Mammary microvascular endothelial cell (primary cell): ENCODE data around the gene LINC00305. TPM values are rescaled to one million over a fixed set of nuclear protein-coding genes. Genes with fewer than 3 reads are reported as not detected.

Experiments used
- total RNA-seq: library from RNA; depleted of rRNA; stranded (reverse); fragments of >200 nt; gene quantifications from 2 replicates; pipeline ENCODE4 v1.2.3, GENCODE V29; 2015

Gene LINC00305
- not detected in 2 replicates for total RNA-seq

GRCh38 chr18:64148988-64149387, at the start of gene LINC00305:
Gene LINC00305, minus strand, starts transcription at chr18:64149088.

Other genes with a start within 250 kb of the LINC00305 start
- gene SERPINB10, start 241.1 kb downstream of the LINC00305 start, total RNA-seq = 3.4 TPM in 1 of 2 replicates, not detected in the other
- gene HMSD, start 199.8 kb downstream of the LINC00305 start, total RNA-seq = not detected in 2 replicates
- gene SERPINB8, start 179.0 kb downstream of the LINC00305 start, total RNA-seq = 23.3 and 24.1 TPM in 2 replicates